Sigmoid colon (tissue), 7 donors: ENCODE results near the gene TTLL10. TPM values are rescaled to one million over a fixed set of nuclear protein-coding genes. Genes with fewer than 3 reads are reported as not detected.

Source experiments
- DNase-seq: peaks from one replicate; pipeline ENCODE4 v3.0.0-alpha.2; 2019
- H3K27ac ChIP-seq, 4 donors: fragments of 200-600 bp; sonication (generic); one replicate each; pipeline ENCODE4 v1.5.1; 2016 to 2019; ENCODE audit warnings: mild to moderate bottlenecking in 1 of 4
- H3K27me3 ChIP-seq, 3 donors: fragments of 200-600 bp; sonication (generic); one replicate each; pipeline ENCODE4 v1.5.1; 2019; ENCODE audit warnings: mild to moderate bottlenecking in 1 of 3
- H3K36me3 ChIP-seq, 4 donors: fragments of 200-600 bp; sonication (generic); one replicate each; pipeline ENCODE4 v1.5.1; 2016 to 2019
- H3K4me1 ChIP-seq, 4 donors: fragments of 200-600 bp; sonication (generic); one replicate each; pipeline ENCODE4 v1.5.1; 2017 to 2019
- H3K4me3 ChIP-seq, 4 donors: fragments of 200-600 bp; sonication (generic); one replicate each; pipeline ENCODE4 v1.5.1; 2017 to 2019; ENCODE audit warnings: mild to moderate bottlenecking in 2 of 4, moderate library complexity in 1 of 4
- H3K9me3 ChIP-seq, 4 donors: fragments of 200-600 bp in 3 of 4; sonication (generic) in 3 of 4; one replicate each; pipeline versions ENCODE4 v1.5.1 to v1.6.1; 2013 to 2019
- CTCF ChIP-seq, 4 experiments: fragments of 450-650 bp in 3 of 4; fragments of 200-600 bp in 1 of 4; IDR thresholded peaks; one replicate each; pipeline ENCODE4 v1.5.1; 2016 to 2019; ENCODE audit warnings: antibody characterized with exemption in 4 of 4, mild to moderate bottlenecking in 3 of 4, moderate library complexity in 2 of 4
- EP300 ChIP-seq, 4 donors: sonication (generic); formaldehyde crosslinking; IDR thresholded peaks; one replicate each; pipeline ENCODE4 v1.6.1; 2017; ENCODE audit warnings: antibody characterized with exemption in 4 of 4
- POLR2A ChIP-seq, 2 donors: fragments of 450-650 bp; IDR thresholded peaks; one replicate each; pipeline ENCODE4 v1.6.1; 2016; ENCODE audit warnings: antibody characterized with exemption in 2 of 2, mild to moderate bottlenecking in 2 of 2, moderate library complexity in 2 of 2
- POLR2AphosphoS5 ChIP-seq, 4 donors: sonication (generic); formaldehyde crosslinking; IDR thresholded peaks; one replicate each; pipeline ENCODE4 v1.6.1; 2017; ENCODE audit warnings: antibody characterized with exemption in 4 of 4
- WGBS, 2 donors: extraction: QIAGEN DNeasy Blood & Tissue Kit; methylation state at CpG; one replicate each; pipeline ENCODE4 v1.1.7; 2013; 5-methylcytosine and 5-hydroxymethylcytosine counted together
- intact Hi-C: fragments of 100-400 bp; cut with DNase I; formaldehyde crosslinking; loops from one replicate; pipeline ENCODE4 v1.15.1; 2023
- polyA plus RNA-seq, 3 donors: library from polyadenylated mRNA; stranded (reverse); fragments of 200-250 nt; gene quantifications; one replicate each; pipeline ENCODE4 v1.2.3, GENCODE V29; 2013
- total RNA-seq, 4 donors: library from RNA; depleted of rRNA; stranded (reverse); fragments of >200 nt; gene quantifications; one replicate each; pipeline ENCODE4 v1.1.0, GENCODE V29; 2016
- donor health status: healthy with polysubstance abuse.
- donor health status: Bipolar disorder and iron deficiency.
- donor health status: healthy.

TTLL10 gene
- total and polyA plus RNA-seq, 7 donors, result 0.46 to 0.70 (median 0.60) TPM; not detected in 4

GRCh38 chr1:1200876-1201810, 27.5 kb downstream of the TTLL10 start:
- Histone ChIP-seq H3K27me3 (peaks cover 5 to 40% (median 18%) of the 10 kb centered on the region in 3 donors), H3K27ac (peak overlapping the region in 1 of 4 donors; percentile 23), H3K36me3 (no peaks in the 10 kb centered on the region), H3K4me1 (peaks cover 0 to 15% (median 15%) of the 10 kb centered on the region in 4 donors), H3K4me3 (peak overlapping the region; percentile 12 to 56 (median 50)), H3K9me3 (no peaks in the 10 kb centered on the region)
- intact Hi-C loops, result no loop called here
- no peak for TF ChIP-seq EP300 (IDR thresholded peaks at IDR 0.05)
- TF ChIP-seq POLR2AphosphoS5 (IDR thresholded peaks at IDR 0.05), result peak in 1 of 4 donors; percentile 29
- DNase-seq, result no peak
- 1% methylated on average over 109 of the region's 109 CpGs for WGBS, 2 donors

GRCh38 chr1:1202831-1203560, 29.3 kb downstream of the TTLL10 start:
- intact Hi-C loops, result no loop called here

GRCh38 chr1:1203561-1204424, 30.1 kb downstream of the TTLL10 start:
- WGBS, 2 donors, result 78 to 87% methylated on average over 49 of the region's 49 CpGs
- TF ChIP-seq POLR2AphosphoS5 (IDR thresholded peaks at IDR 0.05) (no peak), CTCF (IDR thresholded peaks at IDR 0.05) (no peak), EP300 (IDR thresholded peaks at IDR 0.05) (no peak), POLR2A (IDR thresholded peaks at IDR 0.05) (no peak)
- no peaks in the 10 kb centered on the region for H3K36me3 ChIP-seq
- no peak overlapping the region for H3K27ac ChIP-seq
- no peak for DNase-seq
- H3K27me3 ChIP-seq, result peaks cover 10 to 61% (median 28%) of the 10 kb centered on the region in 3 donors
- peaks cover 0 to 39% (median 35%) of the 10 kb centered on the region in 4 donors for H3K4me1 ChIP-seq
- no peaks in the 10 kb centered on the region for H3K9me3 ChIP-seq
- intact Hi-C loops, result no loop called here
- H3K4me3 ChIP-seq, result no peak overlapping the region

More at GRCh38 chr1:1202831-1203560, 29.3 kb downstream of the TTLL10 start:
- Histone ChIP-seq H3K27me3 (peaks cover 10 to 55% (median 28%) of the 10 kb centered on the region in 3 donors), H3K4me1 (peaks cover 0 to 31% (median 27%) of the 10 kb centered on the region in 4 donors), H3K9me3 (no peaks in the 10 kb centered on the region), H3K36me3 (no peaks in the 10 kb centered on the region), H3K4me3 (no peak overlapping the region), H3K27ac (no peak overlapping the region)
- DNase-seq, result no peak
- no peak for TF ChIP-seq CTCF (IDR thresholded peaks at IDR 0.05)
- TF ChIP-seq POLR2AphosphoS5 (IDR thresholded peaks at IDR 0.05), result no peak
- no peak for TF ChIP-seq EP300 (IDR thresholded peaks at IDR 0.05)
- no peak for TF ChIP-seq POLR2A (IDR thresholded peaks at IDR 0.05)
- 50 to 82% methylated on average over 27 of the region's 27 CpGs for WGBS, 2 donors

- Histone ChIP-seq H3K9me3 (no peaks in the 10 kb centered on the region), H3K36me3 (no peaks in the 10 kb centered on the region), H3K4me3 (no peak overlapping the region), H3K27ac (no peak overlapping the region), H3K4me1 (peaks cover 0 to 39% (median 37%) of the 10 kb centered on the region in 4 donors), H3K27me3 (peaks cover 10 to 61% (median 28%) of the 10 kb centered on the region in 3 donors)
- intact Hi-C loops, result no loop called here
- TF ChIP-seq EP300 (IDR thresholded peaks at IDR 0.05) (no peak), CTCF (IDR thresholded peaks at IDR 0.05) (no peak), POLR2A (IDR thresholded peaks at IDR 0.05) (no peak), POLR2AphosphoS5 (IDR thresholded peaks at IDR 0.05) (no peak)
- DNase-seq, result no peak
- WGBS, 2 donors, result 74 to 87% methylated on average over 8 of the region's 8 CpGs
These were observed 30.8 kb downstream of the TTLL10 start for GRCh38 chr1:1204425-1204920.
